K562 (cell line): Measurements from ENCODE around the gene NUCKS1. TPM values are rescaled to one million over a fixed set of nuclear protein-coding genes. Genes with fewer than 3 reads are reported as not detected.

ENCODE experiments used
- ARNT ChIP-seq, 2 experiments: fragments of 450-650 bp; IDR thresholded peaks; 2 replicates each; pipeline ENCODE4 v1.6.1; 2016; ENCODE audit warnings: mild to moderate bottlenecking in 1 of 2
- CEBPB ChIP-seq: fragments of 450-650 bp; IDR thresholded peaks from 2 replicates; pipeline ENCODE4 v1.6.1; 2016; ENCODE audit warnings: missing genetic modification characterization, missing compliant biosample characterization
- NFE2 ChIP-seq: IDR thresholded peaks from 2 replicates; pipeline ENCODE4 v1.6.1; 2014; ENCODE audit warnings: antibody characterized with exemption, low read depth
- NFIC ChIP-seq: fragments of 450-650 bp; IDR thresholded peaks from 2 replicates; pipeline ENCODE4 v1.6.1; 2017; ENCODE audit warnings: mild to moderate bottlenecking, inconsistent platforms
- PCBP1 ChIP-seq: fragments of 200-400 bp; formaldehyde crosslinking; IDR thresholded peaks from 2 replicates; pipeline ENCODE4 v1.6.1; 2018; ENCODE audit warnings: mild to moderate bottlenecking, low read depth, low read length; ENCODE audit not compliant: poor library complexity, severe bottlenecking
- RFX7 ChIP-seq: fragments of 250-450 bp; sonication (Bioruptor Pico); IDR thresholded peaks from 2 replicates; pipeline ENCODE4 v1.5.1; 2021; ENCODE audit warnings: mild to moderate bottlenecking
- SNRNP70 ChIP-seq: fragments of 200-400 bp; formaldehyde crosslinking; optimal IDR thresholded peaks from 2 replicates; pipeline ENCODE3; 2017; ENCODE audit warnings: low read depth, low read length
- ZNF232 ChIP-seq: sonication (generic); formaldehyde crosslinking; IDR thresholded peaks from 2 replicates; pipeline ENCODE4 v1.8.0; 2022; ENCODE audit warnings: mild to moderate bottlenecking, missing genetic modification reagents
- ZNF354B ChIP-seq: fragments of 250-450 bp; sonication (Bioruptor Pico); IDR thresholded peaks from 2 replicates; pipeline ENCODE4 v1.4.0; 2020
- ZNF589 ChIP-seq: fragments of 200-800 bp; sonication (Bioruptor generic); IDR thresholded peaks from 2 replicates; pipeline ENCODE4 v1.6.1; 2016; ENCODE audit warnings: low read depth, missing genetic modification characterization, missing compliant biosample characterization
- ZNF830 ChIP-seq: fragments of 250-450 bp; sonication (Bioruptor Pico); IDR thresholded peaks from 2 replicates; pipeline ENCODE4 v1.5.0; 2021; ENCODE audit warnings: mild to moderate bottlenecking
- polyA plus RNA-seq, 8 experiments: library from polyadenylated mRNA; depleted of rRNA in 4 of 8; stranded (reverse) in 5 of 8; unstranded in 3 of 8; fragments of >200 nt; fragmentation: Nextera tagmentation in 2 of 8; fragmentation: Illumina TruSeq in 1 of 8; extraction: Ambion mirVana in 2 of 8; extraction: Trizol in 1 of 8; gene quantifications; 2 replicates each; pipeline versions ENCODE4 v1.2.1 to v1.2.3, GENCODE V29; 2011 to 2014; ENCODE audit warnings: inconsistent platforms in 1 of 8, missing spikeins in 1 of 8
- total RNA-seq, 7 experiments: library from RNA; depleted of rRNA in 6 of 7; stranded (reverse); fragments of >200 nt in 6 of 7; fragmentation: Illumina TruSeq in 2 of 7; extraction: Trizol in 2 of 7; gene quantifications; 2 replicates each; pipeline versions ENCODE4 v1.2.1 to v1.2.3, GENCODE V29; 2011 to 2021; ENCODE audit warnings: low replicate concordance in 1 of 7
- TF ChIP-seq, protein P1 (sequence below): fragments of 450-650 bp; formaldehyde crosslinking; IDR thresholded peaks from 2 replicates; pipeline ENCODE4 v1.4.0; 2022; ENCODE audit warnings: mild to moderate bottlenecking, moderate library complexity
- TF ChIP-seq, protein P2 (sequence below): fragments of 200-600 bp; sonication (generic); IDR thresholded peaks from one replicate; pipeline ENCODE4 v1.6.1; 2012; ENCODE audit warnings: mild to moderate bottlenecking, low read depth, low read length, inconsistent platforms
- TF ChIP-seq, protein P3 (sequence below): fragments of 450-650 bp; formaldehyde crosslinking; IDR thresholded peaks from 2 replicates; pipeline ENCODE4 v1.4.0; 2020; ENCODE audit warnings: mild to moderate bottlenecking, moderate library complexity

Gene NUCKS1
- total and polyA plus RNA-seq, 9 of the 15 experiments (the other 6 are each of a cell fraction or from before 2014, with no cell fraction given): 66.7 to 244 (median 149) TPM

DNA sequence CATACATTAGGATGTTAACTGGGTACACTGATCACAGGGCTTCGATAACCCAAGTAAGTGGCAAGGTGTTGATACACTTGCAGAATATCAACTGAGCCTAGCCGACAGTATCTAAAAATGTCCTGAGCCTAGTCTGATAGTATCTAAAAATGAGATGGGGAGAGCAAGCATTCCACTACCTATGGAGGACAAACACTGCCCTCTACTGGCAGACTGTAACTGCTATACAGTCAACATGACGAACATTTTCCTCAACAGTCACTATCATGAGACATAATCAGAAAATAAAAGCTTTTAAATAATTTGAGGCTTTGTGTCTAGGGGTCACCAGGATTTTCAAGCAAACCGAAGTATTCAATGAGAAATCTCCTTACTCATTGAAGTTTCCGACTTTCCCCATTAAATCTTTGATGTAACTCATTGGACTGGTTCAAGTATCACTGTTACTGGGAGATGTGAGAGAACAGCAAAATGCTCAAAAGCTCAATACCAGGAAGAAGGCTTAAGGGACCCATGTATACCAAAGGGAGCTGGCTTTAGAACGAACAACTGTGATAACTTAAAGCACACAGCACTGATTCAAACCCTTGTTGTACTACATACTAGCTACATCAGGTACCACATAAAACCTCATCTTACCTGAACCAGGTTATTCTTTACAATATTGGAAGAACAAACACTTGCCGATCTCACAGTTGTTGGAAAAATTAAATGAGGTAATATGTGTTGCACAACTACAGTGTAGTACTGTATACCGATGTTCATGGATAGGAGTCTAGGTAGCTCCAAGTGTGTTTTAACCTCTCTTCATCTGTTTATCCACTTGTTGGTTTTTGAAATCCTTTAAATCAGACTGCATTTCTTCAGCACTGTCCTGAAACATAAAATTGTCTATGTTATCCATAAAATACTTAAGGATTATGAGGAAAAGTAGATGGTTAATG is 38.6 kb downstream of the NUCKS1 start (continued):
- TF ChIP-seq, protein P1, sequence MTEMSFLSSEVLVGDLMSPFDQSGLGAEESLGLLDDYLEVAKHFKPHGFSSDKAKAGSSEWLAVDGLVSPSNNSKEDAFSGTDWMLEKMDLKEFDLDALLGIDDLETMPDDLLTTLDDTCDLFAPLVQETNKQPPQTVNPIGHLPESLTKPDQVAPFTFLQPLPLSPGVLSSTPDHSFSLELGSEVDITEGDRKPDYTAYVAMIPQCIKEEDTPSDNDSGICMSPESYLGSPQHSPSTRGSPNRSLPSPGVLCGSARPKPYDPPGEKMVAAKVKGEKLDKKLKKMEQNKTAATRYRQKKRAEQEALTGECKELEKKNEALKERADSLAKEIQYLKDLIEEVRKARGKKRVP (CRISPR knock-in tag): no peak
- TF ChIP-seq PCBP1 (no peak), ZNF354B (0 out of 2 replicates have a peak, but pooled peaks have one; percentile 10), RFX7 (CRISPR knock-in tag) (no peak), ZNF589 (CRISPR knock-in tag) (no peak), CEBPB (tag) (peak; percentile 48), NFIC (no peak), ZNF232 (no peak), SNRNP70 (no peak), NFE2 (0 out of 2 replicates have a peak, but pooled peaks have one; percentile 12), ARNT (IDR thresholded peaks at IDR 0.05) (peak in 1 of 2 experiments; percentile 24; a peak in 1 of 4 replicates), ZNF830 (CRISPR knock-in tag) (no peak)
- TF ChIP-seq, protein P2, sequence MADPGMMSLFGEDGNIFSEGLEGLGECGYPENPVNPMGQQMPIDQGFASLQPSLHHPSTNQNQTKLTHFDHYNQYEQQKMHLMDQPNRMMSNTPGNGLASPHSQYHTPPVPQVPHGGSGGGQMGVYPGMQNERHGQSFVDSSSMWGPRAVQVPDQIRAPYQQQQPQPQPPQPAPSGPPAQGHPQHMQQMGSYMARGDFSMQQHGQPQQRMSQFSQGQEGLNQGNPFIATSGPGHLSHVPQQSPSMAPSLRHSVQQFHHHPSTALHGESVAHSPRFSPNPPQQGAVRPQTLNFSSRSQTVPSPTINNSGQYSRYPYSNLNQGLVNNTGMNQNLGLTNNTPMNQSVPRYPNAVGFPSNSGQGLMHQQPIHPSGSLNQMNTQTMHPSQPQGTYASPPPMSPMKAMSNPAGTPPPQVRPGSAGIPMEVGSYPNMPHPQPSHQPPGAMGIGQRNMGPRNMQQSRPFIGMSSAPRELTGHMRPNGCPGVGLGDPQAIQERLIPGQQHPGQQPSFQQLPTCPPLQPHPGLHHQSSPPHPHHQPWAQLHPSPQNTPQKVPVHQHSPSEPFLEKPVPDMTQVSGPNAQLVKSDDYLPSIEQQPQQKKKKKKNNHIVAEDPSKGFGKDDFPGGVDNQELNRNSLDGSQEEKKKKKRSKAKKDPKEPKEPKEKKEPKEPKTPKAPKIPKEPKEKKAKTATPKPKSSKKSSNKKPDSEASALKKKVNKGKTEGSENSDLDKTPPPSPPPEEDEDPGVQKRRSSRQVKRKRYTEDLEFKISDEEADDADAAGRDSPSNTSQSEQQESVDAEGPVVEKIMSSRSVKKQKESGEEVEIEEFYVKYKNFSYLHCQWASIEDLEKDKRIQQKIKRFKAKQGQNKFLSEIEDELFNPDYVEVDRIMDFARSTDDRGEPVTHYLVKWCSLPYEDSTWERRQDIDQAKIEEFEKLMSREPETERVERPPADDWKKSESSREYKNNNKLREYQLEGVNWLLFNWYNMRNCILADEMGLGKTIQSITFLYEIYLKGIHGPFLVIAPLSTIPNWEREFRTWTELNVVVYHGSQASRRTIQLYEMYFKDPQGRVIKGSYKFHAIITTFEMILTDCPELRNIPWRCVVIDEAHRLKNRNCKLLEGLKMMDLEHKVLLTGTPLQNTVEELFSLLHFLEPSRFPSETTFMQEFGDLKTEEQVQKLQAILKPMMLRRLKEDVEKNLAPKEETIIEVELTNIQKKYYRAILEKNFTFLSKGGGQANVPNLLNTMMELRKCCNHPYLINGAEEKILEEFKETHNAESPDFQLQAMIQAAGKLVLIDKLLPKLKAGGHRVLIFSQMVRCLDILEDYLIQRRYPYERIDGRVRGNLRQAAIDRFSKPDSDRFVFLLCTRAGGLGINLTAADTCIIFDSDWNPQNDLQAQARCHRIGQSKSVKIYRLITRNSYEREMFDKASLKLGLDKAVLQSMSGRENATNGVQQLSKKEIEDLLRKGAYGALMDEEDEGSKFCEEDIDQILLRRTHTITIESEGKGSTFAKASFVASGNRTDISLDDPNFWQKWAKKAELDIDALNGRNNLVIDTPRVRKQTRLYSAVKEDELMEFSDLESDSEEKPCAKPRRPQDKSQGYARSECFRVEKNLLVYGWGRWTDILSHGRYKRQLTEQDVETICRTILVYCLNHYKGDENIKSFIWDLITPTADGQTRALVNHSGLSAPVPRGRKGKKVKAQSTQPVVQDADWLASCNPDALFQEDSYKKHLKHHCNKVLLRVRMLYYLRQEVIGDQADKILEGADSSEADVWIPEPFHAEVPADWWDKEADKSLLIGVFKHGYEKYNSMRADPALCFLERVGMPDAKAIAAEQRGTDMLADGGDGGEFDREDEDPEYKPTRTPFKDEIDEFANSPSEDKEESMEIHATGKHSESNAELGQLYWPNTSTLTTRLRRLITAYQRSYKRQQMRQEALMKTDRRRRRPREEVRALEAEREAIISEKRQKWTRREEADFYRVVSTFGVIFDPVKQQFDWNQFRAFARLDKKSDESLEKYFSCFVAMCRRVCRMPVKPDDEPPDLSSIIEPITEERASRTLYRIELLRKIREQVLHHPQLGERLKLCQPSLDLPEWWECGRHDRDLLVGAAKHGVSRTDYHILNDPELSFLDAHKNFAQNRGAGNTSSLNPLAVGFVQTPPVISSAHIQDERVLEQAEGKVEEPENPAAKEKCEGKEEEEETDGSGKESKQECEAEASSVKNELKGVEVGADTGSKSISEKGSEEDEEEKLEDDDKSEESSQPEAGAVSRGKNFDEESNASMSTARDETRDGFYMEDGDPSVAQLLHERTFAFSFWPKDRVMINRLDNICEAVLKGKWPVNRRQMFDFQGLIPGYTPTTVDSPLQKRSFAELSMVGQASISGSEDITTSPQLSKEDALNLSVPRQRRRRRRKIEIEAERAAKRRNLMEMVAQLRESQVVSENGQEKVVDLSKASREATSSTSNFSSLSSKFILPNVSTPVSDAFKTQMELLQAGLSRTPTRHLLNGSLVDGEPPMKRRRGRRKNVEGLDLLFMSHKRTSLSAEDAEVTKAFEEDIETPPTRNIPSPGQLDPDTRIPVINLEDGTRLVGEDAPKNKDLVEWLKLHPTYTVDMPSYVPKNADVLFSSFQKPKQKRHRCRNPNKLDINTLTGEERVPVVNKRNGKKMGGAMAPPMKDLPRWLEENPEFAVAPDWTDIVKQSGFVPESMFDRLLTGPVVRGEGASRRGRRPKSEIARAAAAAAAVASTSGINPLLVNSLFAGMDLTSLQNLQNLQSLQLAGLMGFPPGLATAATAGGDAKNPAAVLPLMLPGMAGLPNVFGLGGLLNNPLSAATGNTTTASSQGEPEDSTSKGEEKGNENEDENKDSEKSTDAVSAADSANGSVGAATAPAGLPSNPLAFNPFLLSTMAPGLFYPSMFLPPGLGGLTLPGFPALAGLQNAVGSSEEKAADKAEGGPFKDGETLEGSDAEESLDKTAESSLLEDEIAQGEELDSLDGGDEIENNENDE: no peak
- TF ChIP-seq, protein P3, sequence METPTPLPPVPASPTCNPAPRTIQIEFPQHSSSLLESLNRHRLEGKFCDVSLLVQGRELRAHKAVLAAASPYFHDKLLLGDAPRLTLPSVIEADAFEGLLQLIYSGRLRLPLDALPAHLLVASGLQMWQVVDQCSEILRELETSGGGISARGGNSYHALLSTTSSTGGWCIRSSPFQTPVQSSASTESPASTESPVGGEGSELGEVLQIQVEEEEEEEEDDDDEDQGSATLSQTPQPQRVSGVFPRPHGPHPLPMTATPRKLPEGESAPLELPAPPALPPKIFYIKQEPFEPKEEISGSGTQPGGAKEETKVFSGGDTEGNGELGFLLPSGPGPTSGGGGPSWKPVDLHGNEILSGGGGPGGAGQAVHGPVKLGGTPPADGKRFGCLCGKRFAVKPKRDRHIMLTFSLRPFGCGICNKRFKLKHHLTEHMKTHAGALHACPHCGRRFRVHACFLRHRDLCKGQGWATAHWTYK: no peak
